ENCODE results near the gene SMPD4.
"Not testable (repeated sequence)": the region's sequence is repeated elsewhere in the genome, so short reads cannot be mapped to it uniquely, and the experiment has no call there.

DNA sequence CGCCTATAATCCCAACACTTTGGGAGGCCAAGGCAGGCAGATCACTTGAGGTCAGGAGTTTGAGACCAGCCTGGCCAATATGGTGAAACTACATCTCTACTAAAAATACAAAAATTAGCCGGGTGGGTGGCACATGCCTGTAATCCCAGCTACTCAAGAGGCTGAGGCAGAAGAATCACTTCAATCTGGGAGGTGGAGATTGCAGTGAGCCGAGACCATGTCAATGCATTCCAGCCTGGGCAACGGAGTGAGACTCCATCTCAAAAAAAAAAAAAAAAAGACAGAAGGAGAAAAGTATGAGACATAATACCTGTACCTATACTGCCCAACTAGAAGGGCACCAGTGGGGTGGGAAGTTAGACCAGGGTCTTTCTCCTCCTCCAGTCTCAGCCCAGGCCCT lies 22.0 kb downstream of the SMPD4 start:
- TF ChIP-seq, protein P1, sequence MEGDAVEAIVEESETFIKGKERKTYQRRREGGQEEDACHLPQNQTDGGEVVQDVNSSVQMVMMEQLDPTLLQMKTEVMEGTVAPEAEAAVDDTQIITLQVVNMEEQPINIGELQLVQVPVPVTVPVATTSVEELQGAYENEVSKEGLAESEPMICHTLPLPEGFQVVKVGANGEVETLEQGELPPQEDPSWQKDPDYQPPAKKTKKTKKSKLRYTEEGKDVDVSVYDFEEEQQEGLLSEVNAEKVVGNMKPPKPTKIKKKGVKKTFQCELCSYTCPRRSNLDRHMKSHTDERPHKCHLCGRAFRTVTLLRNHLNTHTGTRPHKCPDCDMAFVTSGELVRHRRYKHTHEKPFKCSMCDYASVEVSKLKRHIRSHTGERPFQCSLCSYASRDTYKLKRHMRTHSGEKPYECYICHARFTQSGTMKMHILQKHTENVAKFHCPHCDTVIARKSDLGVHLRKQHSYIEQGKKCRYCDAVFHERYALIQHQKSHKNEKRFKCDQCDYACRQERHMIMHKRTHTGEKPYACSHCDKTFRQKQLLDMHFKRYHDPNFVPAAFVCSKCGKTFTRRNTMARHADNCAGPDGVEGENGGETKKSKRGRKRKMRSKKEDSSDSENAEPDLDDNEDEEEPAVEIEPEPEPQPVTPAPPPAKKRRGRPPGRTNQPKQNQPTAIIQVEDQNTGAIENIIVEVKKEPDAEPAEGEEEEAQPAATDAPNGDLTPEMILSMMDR (IDR thresholded peaks at IDR 0.05; ENCODE audit: low read depth, low read length), result not testable (repeated sequence)
- not testable (repeated sequence) for TF ChIP-seq EZH2phosphoT487 (IDR thresholded peaks at IDR 0.05; ENCODE audit: low read depth)
